Peyer's patch (tissue), 4 donors: Measurements from ENCODE around the gene DHPS. TPM values are rescaled to one million over a fixed set of nuclear protein-coding genes. Genes with fewer than 3 reads are reported as not detected.
"Not testable (repeated sequence)": the region's sequence is repeated elsewhere in the genome, so short reads cannot be mapped to it uniquely, and the experiment has no call there.

Experiments
- DNase-seq, 3 donors: peaks; one replicate each; pipeline ENCODE4 v3.0.0-alpha.2; 2017 to 2019
- H3K27ac ChIP-seq, 4 donors: fragments of 200-600 bp; sonication (generic); one replicate each; pipeline ENCODE4 v1.5.1; 2016 to 2019
- H3K27me3 ChIP-seq, 2 donors: fragments of 200-600 bp; sonication (generic); one replicate each; pipeline ENCODE4 v1.5.1; 2019
- H3K36me3 ChIP-seq, 3 donors: fragments of 200-600 bp; sonication (generic); one replicate each; pipeline ENCODE4 v1.5.1; 2016 to 2019
- H3K4me1 ChIP-seq, 4 donors: fragments of 200-600 bp; sonication (generic); one replicate each; pipeline ENCODE4 v1.5.1; 2016 to 2019
- H3K4me3 ChIP-seq, 4 donors: fragments of 200-600 bp; sonication (generic); 1 replicate in 3 of 4; 2 replicates in 1 of 4; pipeline ENCODE4 v1.5.1; 2016 to 2019; ENCODE audit warnings: mild to moderate bottlenecking in 1 of 4
- H3K9me3 ChIP-seq, 4 donors: fragments of 200-600 bp; sonication (generic); one replicate each; pipeline ENCODE4 v1.5.1; 2016 to 2019; ENCODE audit warnings: mild to moderate bottlenecking in 1 of 4
- POLR2A ChIP-seq, 2 donors: fragments of 450-650 bp; IDR thresholded peaks; one replicate each; pipeline ENCODE4 v1.5.1; 2017; ENCODE audit warnings: antibody characterized with exemption in 2 of 2, mild to moderate bottlenecking in 2 of 2, moderate library complexity in 2 of 2
- total RNA-seq, 4 donors: library from RNA; depleted of rRNA; stranded (reverse); fragments of >200 nt; gene quantifications; one replicate each; pipeline ENCODE4 v1.1.0, GENCODE V29; 2016
- TF ChIP-seq, protein P1 (sequence below), 6 experiments: fragments of 450-650 bp in 4 of 6; fragments of 200-600 bp in 2 of 6; sonication (generic) in 1 of 6; IDR thresholded peaks; one replicate each; pipeline ENCODE4 v1.5.1; 2017 to 2019; ENCODE audit warnings: antibody characterized with exemption in 6 of 6, mild to moderate bottlenecking in 3 of 6, moderate library complexity in 1 of 6

The DHPS gene
- total RNA-seq = 100 to 1,000 TPM in 3 of 4 donors, 10 to 100 TPM in 1; 76.4 to 215 (median 150) TPM

DNA sequence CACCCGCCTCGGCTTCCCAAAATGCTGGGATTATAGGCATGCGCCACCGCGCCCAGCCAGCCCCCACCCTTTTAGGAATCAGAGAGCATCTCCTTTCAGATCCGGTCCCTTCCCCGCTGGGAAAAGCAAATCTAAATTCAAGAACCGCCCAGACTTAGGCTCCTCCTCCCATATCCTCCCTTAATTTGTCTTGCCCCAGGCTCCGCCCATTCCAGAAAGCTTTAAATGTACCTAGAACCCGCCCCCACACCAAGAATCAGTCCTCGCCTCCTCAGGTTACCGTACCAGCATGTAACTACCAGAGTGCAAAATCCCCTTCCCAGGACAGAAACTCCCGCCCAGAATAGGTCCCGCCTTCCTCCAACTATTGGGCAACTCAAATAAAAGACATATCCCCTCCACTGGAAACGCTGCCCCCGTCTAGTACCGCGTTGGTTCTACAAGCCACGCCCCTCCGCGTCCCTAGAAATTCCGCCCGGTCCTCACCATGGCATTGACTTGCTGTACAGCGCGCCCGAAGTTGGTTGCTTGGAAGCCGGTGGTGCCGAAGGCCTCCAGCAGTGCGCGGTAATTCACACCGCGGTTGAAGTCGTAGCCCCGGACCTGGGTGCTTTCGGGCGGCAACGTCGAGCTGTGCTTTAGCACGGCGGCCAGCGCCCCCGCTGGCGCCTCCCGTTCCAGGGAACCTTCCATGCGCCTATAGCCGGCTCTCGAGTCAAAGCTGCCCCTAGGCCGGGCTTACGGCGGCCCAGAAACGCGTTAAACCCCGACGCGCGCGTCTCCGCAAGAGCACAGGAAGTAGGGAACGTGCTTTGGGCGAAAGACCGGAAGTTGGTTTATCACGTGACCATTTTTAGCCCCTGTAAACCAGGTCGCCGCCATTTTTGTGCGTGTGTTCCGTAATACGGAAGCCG lies at the start of gene DHPS:
DHPS (minus strand) TSS at position 807 of the 914 bp plus-strand sequence; CDS start at position 693, 114 bp downstream.
- Histone ChIP-seq H3K27ac (peak within 1 kb of the TSS; percentile 86 to 99 (median 99)), H3K27me3 (no peaks in the 10 kb centered on the region), H3K4me3 (peak within 1 kb of the TSS; percentile 67 to 100 (median 96)), H3K9me3 (no peaks in the 10 kb centered on the region), H3K4me1 (peaks cover 0 to 13% (median 0%) of the 10 kb centered on the region in 4 donors), H3K36me3 (peaks cover 0 to 37% (median 2%) of the 10 kb centered on the region in 3 donors)
- TF ChIP-seq, protein P1, sequence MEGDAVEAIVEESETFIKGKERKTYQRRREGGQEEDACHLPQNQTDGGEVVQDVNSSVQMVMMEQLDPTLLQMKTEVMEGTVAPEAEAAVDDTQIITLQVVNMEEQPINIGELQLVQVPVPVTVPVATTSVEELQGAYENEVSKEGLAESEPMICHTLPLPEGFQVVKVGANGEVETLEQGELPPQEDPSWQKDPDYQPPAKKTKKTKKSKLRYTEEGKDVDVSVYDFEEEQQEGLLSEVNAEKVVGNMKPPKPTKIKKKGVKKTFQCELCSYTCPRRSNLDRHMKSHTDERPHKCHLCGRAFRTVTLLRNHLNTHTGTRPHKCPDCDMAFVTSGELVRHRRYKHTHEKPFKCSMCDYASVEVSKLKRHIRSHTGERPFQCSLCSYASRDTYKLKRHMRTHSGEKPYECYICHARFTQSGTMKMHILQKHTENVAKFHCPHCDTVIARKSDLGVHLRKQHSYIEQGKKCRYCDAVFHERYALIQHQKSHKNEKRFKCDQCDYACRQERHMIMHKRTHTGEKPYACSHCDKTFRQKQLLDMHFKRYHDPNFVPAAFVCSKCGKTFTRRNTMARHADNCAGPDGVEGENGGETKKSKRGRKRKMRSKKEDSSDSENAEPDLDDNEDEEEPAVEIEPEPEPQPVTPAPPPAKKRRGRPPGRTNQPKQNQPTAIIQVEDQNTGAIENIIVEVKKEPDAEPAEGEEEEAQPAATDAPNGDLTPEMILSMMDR (IDR thresholded peaks at IDR 0.05) = peak in 1 of 6 experiments; percentile 2
- TF ChIP-seq POLR2A (IDR thresholded peaks at IDR 0.05) = peak; percentile 31 to 42
- DNase-seq = peak; percentile 88 to 98 (median 96)

DNA sequence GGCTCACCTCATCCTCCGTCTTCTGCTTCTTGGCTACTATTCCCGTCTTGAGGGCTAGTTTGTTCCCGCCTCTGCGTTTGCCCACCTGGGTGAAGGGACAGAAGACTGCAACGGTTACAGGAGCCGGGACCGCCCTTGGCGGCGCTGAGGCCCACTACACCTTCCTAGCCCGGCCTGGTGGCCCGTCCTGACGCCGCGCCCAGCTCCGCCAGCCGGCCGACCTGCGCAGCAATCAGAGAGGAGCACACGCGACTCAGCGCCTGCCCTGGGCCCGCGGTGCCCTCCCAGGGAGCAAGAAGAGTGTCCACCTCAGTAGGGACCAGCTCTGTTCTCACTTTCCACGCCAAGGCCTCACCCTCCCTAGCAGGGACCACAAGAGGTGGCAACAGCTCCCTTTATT lies 49.7 kb upstream of the DHPS start:
- TF ChIP-seq POLR2A (IDR thresholded peaks at IDR 0.05) = no peak
- TF ChIP-seq, protein P1 (IDR thresholded peaks at IDR 0.05) = no peak
- Histone ChIP-seq H3K27me3 (no peaks in the 10 kb centered on the region), H3K27ac (no peak overlapping the region), H3K4me3 (no peak overlapping the region), H3K4me1 (peaks cover 0 to 34% (median 22%) of the 10 kb centered on the region in 4 donors), H3K36me3 (peaks cover 0 to 41% (median 0%) of the 10 kb centered on the region in 3 donors), H3K9me3 (no peaks in the 10 kb centered on the region)
- no peak for DNase-seq

DNA sequence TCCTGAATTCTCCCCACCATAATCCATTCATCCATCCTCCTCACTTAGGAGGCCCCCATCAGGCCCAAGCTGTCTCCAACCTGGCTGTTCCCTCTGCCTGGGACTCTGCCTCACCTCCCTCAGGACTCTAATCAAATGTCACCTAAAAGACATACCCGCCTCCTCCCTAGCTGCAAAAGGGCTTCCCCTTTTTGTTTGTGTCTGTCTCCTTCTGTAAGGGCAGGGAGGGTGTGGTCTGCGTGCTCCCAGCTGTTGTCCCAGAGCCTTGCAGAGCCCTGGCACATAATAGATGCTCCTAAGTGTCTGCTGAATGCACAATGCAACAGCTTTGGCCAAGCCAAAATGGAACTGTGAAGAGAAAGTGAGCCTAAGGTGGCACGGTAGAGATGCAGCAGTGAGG lies 48.4 kb upstream of the DHPS start:
- Histone ChIP-seq H3K27me3 (no peaks in the 10 kb centered on the region), H3K9me3 (no peaks in the 10 kb centered on the region), H3K36me3 (peaks cover 0 to 41% (median 0%) of the 10 kb centered on the region in 3 donors), H3K4me1 (peaks cover 0 to 31% (median 19%) of the 10 kb centered on the region in 4 donors), H3K27ac (no peak overlapping the region), H3K4me3 (no peak overlapping the region)
- no peak for TF ChIP-seq POLR2A (IDR thresholded peaks at IDR 0.05)
- TF ChIP-seq, protein P1 (IDR thresholded peaks at IDR 0.05) = no peak
- no peak for DNase-seq

DNA sequence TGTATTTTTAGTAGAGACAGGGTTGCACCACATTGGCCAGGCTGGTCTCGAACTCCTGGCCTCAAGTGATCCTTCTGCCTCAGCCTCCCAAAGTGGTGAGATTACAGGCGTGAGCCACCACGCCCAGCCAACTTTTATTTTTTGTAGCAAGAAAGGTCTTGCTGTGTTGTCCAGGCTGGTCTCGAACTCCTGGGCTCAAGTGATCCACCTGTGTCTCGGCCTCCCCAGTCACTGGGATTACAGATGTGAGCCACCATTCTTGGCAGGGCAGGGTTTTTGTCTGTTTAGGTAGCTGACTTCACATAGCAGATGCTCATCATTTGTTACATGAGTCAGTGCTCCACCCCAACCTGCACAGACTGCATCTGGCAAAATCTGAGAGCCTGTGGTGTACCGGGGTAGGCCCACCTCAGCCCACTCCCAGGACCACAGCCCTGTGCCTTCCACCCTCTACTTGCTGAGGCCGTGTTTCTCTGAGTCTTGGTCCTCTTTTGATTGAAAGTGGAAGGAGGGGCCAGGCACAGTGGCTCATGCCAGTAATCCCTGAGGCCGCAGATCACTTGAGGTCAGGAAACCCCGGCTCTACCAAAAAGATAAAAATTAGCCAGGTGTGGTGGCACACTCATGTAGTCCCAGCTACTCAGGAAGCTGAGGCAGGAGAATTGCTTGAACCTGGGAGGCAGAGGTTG lies 46.2 kb upstream of the DHPS start:
- peaks cover 0 to 38% (median 12%) of the 10 kb centered on the region in 4 donors for H3K4me1 ChIP-seq
- TF ChIP-seq, protein P1 (IDR thresholded peaks at IDR 0.05) = no peak
- no peak for TF ChIP-seq POLR2A (IDR thresholded peaks at IDR 0.05)
- H3K9me3 ChIP-seq = no peaks in the 10 kb centered on the region
- H3K27me3 ChIP-seq = no peaks in the 10 kb centered on the region
- H3K27ac ChIP-seq = no peak overlapping the region
- H3K4me3 ChIP-seq = no peak overlapping the region
- H3K36me3 ChIP-seq = peaks cover 0 to 41% (median 0%) of the 10 kb centered on the region in 3 donors
- no peak for DNase-seq

DNA sequence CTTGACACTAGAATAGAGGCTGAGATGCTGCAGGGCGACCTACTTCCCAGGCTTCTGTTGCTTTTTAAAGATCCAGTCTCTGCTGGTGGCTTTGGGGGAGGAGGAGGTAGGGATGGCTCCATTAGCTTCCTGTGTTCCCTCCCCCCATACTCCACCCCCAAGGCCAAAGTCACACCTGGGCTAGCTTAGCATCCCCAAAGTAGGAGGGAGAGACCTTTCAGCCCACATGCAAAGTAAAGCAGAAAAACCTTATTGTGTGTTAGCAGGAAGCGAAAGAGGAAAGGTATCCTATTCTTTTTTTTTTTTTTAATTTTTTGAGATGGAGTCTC lies 45.3 kb upstream of the DHPS start:
- no peak for TF ChIP-seq POLR2A (IDR thresholded peaks at IDR 0.05)
- TF ChIP-seq, protein P1 (IDR thresholded peaks at IDR 0.05) = no peak
- Histone ChIP-seq H3K27me3 (no peaks in the 10 kb centered on the region), H3K4me1 (peaks cover 0 to 30% (median 5%) of the 10 kb centered on the region in 4 donors), H3K36me3 (peaks cover 0 to 41% (median 0%) of the 10 kb centered on the region in 3 donors), H3K9me3 (no peaks in the 10 kb centered on the region), H3K27ac (no peak overlapping the region), H3K4me3 (no peak overlapping the region)
- no peak for DNase-seq

DNA sequence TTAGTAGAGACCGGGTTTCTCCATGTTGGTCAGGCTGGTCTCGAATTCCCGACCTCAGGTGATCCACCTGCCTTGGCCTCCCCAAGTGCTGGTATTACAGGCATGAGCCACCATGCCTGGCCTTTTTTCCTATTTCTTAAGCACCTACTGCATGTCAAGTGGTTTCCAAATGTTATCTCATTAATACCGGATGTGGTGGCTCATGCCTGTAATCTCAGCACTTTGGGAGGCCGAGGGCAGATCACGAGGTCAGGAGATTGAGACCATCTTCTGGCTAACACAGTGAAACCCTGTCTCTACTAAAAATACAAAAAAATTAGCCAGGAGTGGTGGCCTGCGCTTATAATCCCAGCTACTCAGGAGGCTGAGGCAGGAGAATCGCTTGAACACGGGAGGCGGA lies 43.9 kb upstream of the DHPS start:
- peaks cover 0 to 21% (median 11%) of the 10 kb centered on the region in 4 donors for H3K4me1 ChIP-seq
- peaks cover 0 to 30% (median 0%) of the 10 kb centered on the region in 3 donors for H3K36me3 ChIP-seq
- not testable (repeated sequence) for H3K4me3 ChIP-seq, H3K27ac ChIP-seq, H3K9me3 ChIP-seq, H3K27me3 ChIP-seq, DNase-seq
